Progenitor cell of endocrine pancreas (in vitro differentiated cells): Measurements from ENCODE around the gene ATP11B. TPM values are rescaled to one million over a fixed set of nuclear protein-coding genes. Genes with fewer than 3 reads are reported as not detected.

Experiments used
- DNase-seq: peaks from one replicate; pipeline ENCODE4 v3.0.0; 2021; ENCODE audit warnings: low spot score; ENCODE audit not compliant: unreplicated experiment
- H3K27ac Mint-ChIP-seq: 2 replicates; pipeline ENCODE4 v1.8.0; 2021; ENCODE audit warnings: mild to moderate bottlenecking, moderate library complexity, mixed read lengths
- H3K27me3 Mint-ChIP-seq: 2 replicates; pipeline ENCODE4 v1.8.0; 2021; ENCODE audit warnings: mixed read lengths
- H3K36me3 Mint-ChIP-seq: 2 replicates; pipeline ENCODE4 v1.8.0; 2022; ENCODE audit warnings: mixed read lengths; ENCODE audit not compliant: insufficient read depth
- H3K4me1 Mint-ChIP-seq: 2 replicates; pipeline ENCODE4 v1.8.0; 2021; ENCODE audit warnings: low read depth, mixed read lengths
- H3K4me3 Mint-ChIP-seq: 2 replicates; pipeline ENCODE4 v1.8.0; 2021; ENCODE audit warnings: low read depth, mild to moderate bottlenecking, moderate library complexity, mixed read lengths
- H3K9me3 Mint-ChIP-seq: 2 replicates; pipeline ENCODE4 v1.8.0; 2021; ENCODE audit warnings: low read depth, mixed read lengths
- total RNA-seq: library from RNA; stranded (reverse); gene quantifications from 2 replicates; pipeline ENCODE4 v1.2.1, GENCODE V29; 2021
- TF ChIP-seq, protein P1 (sequence below): fragments of 200-600 bp; sonication (generic); IDR thresholded peaks from one replicate; pipeline ENCODE4 v1.5.0; 2021; ENCODE audit warnings: antibody characterized with exemption, mild to moderate bottlenecking; ENCODE audit not compliant: unreplicated experiment

Gene ATP11B
- total RNA-seq, 1 donor from 2014 or later = 127 TPM

DNA sequence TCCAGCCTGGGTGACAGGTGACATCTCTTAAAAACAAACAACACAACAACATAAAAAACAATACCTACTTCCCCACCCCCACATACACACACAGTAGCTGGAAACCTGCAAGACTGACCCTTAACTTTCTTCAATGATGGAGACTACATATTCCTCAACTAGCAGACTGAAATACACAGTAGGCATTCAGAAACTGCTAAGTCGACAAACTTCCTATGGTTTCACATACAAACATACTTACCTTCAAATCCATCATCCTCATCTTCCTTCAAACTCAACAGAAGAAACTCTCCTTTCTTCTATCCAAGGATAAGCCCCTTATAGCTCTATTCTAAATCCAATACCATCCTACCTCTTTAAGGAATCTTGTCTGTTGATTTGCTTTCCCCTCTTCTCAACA is 156.4 kb downstream of the ATP11B start:
- H3K27me3 Mint-ChIP-seq = no peaks in the 10 kb centered on the region
- TF ChIP-seq, protein P1, sequence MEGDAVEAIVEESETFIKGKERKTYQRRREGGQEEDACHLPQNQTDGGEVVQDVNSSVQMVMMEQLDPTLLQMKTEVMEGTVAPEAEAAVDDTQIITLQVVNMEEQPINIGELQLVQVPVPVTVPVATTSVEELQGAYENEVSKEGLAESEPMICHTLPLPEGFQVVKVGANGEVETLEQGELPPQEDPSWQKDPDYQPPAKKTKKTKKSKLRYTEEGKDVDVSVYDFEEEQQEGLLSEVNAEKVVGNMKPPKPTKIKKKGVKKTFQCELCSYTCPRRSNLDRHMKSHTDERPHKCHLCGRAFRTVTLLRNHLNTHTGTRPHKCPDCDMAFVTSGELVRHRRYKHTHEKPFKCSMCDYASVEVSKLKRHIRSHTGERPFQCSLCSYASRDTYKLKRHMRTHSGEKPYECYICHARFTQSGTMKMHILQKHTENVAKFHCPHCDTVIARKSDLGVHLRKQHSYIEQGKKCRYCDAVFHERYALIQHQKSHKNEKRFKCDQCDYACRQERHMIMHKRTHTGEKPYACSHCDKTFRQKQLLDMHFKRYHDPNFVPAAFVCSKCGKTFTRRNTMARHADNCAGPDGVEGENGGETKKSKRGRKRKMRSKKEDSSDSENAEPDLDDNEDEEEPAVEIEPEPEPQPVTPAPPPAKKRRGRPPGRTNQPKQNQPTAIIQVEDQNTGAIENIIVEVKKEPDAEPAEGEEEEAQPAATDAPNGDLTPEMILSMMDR = no peak
- DNase-seq = no peak
- H3K36me3 Mint-ChIP-seq = peaks cover 51% of the 10 kb centered on the region
- H3K27ac Mint-ChIP-seq = no peak overlapping the region
- H3K9me3 Mint-ChIP-seq = peaks cover 11% of the 10 kb centered on the region
- no peaks in the 10 kb centered on the region for H3K4me1 Mint-ChIP-seq
- no peak overlapping the region for H3K4me3 Mint-ChIP-seq

DNA sequence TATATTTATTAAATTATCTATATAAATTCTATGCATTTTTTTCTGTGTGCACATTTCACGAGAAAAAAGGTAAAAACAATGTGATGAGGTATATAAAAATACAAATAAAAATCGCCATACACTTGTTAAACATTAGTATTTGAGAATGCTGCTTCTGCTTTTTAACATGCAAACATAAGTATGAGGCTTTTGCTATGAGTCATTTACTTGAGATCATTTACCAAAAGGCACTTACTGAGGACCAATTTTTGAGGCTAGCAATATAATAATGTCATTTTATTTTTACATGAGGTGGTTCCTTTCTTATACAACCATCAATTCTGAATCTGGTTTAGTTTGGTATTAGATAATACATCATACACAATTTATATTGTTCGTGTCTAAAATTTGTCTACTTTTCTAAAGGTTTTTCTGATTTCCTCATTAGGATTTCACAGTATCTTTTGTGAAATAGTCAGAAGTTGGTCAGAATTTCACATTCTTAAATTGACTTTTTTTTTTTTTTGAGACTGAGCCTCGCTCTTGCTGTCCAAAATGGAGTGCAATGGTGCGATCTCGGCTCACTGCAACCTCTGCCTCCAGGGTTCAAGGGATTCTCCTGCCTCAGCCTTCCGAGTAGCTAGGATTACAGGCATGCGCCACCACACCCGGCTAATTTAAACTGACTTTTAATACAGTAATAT is 161.4 kb downstream of the ATP11B start:
- Mint-ChIP-seq H3K36me3 (peaks cover 39% of the 10 kb centered on the region), H3K27me3 (no peaks in the 10 kb centered on the region)

DNA sequence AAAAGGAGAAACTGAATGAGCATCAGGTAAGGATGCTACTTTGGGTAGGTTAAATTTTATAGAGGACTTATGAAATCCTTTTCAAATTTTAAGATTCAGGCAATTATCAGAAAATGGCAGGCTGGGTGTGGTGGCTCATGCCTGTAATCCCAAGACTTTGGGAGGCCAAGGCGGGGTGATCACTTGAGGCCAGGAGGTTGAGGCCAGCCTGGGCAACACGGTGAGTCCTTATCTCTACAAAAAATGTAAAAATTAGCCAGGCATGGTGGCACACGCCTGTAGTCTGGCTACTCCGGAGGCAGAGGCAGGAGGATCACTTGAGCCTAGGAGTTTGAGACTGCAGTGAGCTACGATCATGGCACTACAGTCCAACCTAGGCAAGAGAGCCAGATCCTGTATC is 163.9 kb downstream of the ATP11B start:
- DNase-seq = no peak
- Mint-ChIP-seq H3K36me3 (peaks cover 35% of the 10 kb centered on the region), H3K9me3 (peaks cover 7% of the 10 kb centered on the region), H3K4me1 (peaks cover 7% of the 10 kb centered on the region), H3K4me3 (no peak overlapping the region), H3K27ac (peak overlapping the region; percentile 30), H3K27me3 (no peaks in the 10 kb centered on the region)
- TF ChIP-seq, protein P1 = no peak

More for the DNA sequence above, 161.4 kb downstream of the ATP11B start:
- peaks cover 1% of the 10 kb centered on the region for H3K4me1 Mint-ChIP-seq
- TF ChIP-seq, protein P1 = no peak
- H3K27ac Mint-ChIP-seq = no peak overlapping the region
- no peak for DNase-seq
- no peak overlapping the region for H3K4me3 Mint-ChIP-seq
- H3K9me3 Mint-ChIP-seq = peaks cover 11% of the 10 kb centered on the region

GRCh38 chr3:182957676-182958266 is 164.5 kb downstream of the ATP11B start:
- no peak for DNase-seq
- TF ChIP-seq, protein P1 = no peak

GRCh38 chr3:182959474-182960350 is 166.4 kb downstream of the ATP11B start:
- Mint-ChIP-seq H3K27ac (no peak overlapping the region), H3K4me3 (no peak overlapping the region), H3K36me3 (peaks cover 17% of the 10 kb centered on the region), H3K4me1 (peaks cover 9% of the 10 kb centered on the region), H3K9me3 (no peaks in the 10 kb centered on the region), H3K27me3 (no peaks in the 10 kb centered on the region)
- TF ChIP-seq, protein P1 = no peak
- DNase-seq = no peak

More at GRCh38 chr3:182957676-182958266, 164.5 kb downstream of the ATP11B start:
- Mint-ChIP-seq H3K9me3 (peaks cover 3% of the 10 kb centered on the region), H3K27me3 (no peaks in the 10 kb centered on the region), H3K36me3 (peaks cover 30% of the 10 kb centered on the region), H3K4me3 (no peak overlapping the region), H3K27ac (no peak overlapping the region), H3K4me1 (peaks cover 7% of the 10 kb centered on the region)
